Measurements from ENCODE around the gene GBP2. TPM values are rescaled to one million over a fixed set of nuclear protein-coding genes. Genes with fewer than 3 reads are reported as not detected.
"Not testable (repeated sequence)": the region's sequence is repeated elsewhere in the genome, so short reads cannot be mapped to it uniquely, and the experiment has no call there.

GBP2 gene
- total and polyA plus RNA-seq, 2 donors (not counting 3 experiments of a cell fraction or from before 2014, with no cell fraction given) = 13.1 to 30.2 TPM

GRCh38 chr1:89085781-89086180 lies 40.1 kb downstream of the GBP2 start:
- no peaks in the 10 kb centered on the region for H4K20me1 ChIP-seq (replicated peaks; ENCODE audit: control insufficient read depth, extremely low read depth, insufficient read depth, low read length)
- no peaks in the 10 kb centered on the region for H3K9me1 ChIP-seq (replicated peaks; ENCODE audit: control insufficient read depth, extremely low read depth, insufficient read depth, low read length)
- ChIA-PET POLR2A (interaction anchor here (0.7 kb wide), 1 partner anchor 203 kb away, joined by 3 read pairs; no protein-coding TSS in a partner anchor), CTCF (interaction anchor here (0.5 to 2.1 kb wide), 48 partner anchors 10 to 513 kb away, joined by 3 to 127 read pairs (median 5); partner anchors contain the start of genes GBP1, GBP2, GBP3 and GBP4)
- H3K9ac ChIP-seq (replicated peaks; ENCODE audit: extremely low read depth, insufficient read depth, low read length) = no peak overlapping the region
- no peaks in the 10 kb centered on the region for H3K79me2 ChIP-seq (ENCODE audit: control insufficient read depth, insufficient read depth, low read length)
- no peak overlapping the region for H3K4me2 ChIP-seq (ENCODE audit: insufficient read depth, low read length)
- intact Hi-C loops (cut with micrococcal nuclease) (loop anchor here (1.0 to 5.0 kb wide), 3 partner anchors 113 to 370 kb away; no protein-coding TSS in a partner anchor), dilution Hi-C loops (cut with MboI; ENCODE audit: extremely low pct_ligation_motif_present, low sequenced_read_pairs) (no loop called here)
- FAIRE-seq = peak; percentile 85
- DNase-seq (ENCODE audit: low read depth, low spot score) = peak; percentile 67
- no TSS peak for BruUV-seq (replicated peaks)
- no peak overlapping the region for H3K27ac ChIP-seq (ENCODE audit: insufficient read depth, low read depth, low read length)
- TF ChIP-seq CTCF (IDR thresholded peaks at IDR 0.05; ENCODE audit: extremely low read depth in 1 of 2, insufficient read depth in 1 of 2, low read depth in 1 of 2, low read length in 2 of 2) (peak in 1 of 2 donors; percentile 74), GATA2 (IDR thresholded peaks at IDR 0.05; ENCODE audit: insufficient read depth, insufficient read length, low read depth, low read length) (no peak), JUN (IDR thresholded peaks at IDR 0.05; ENCODE audit: borderline replicate concordance, insufficient read depth, insufficient read length, low read depth) (no peak), EZH2 (IDR thresholded peaks at IDR 0.05; ENCODE audit: borderline replicate concordance, low read depth, low read length, severe bottlenecking) (no peak)
- no peak overlapping the region for H3K4me3 ChIP-seq (replicated peaks in 1 of 3; ENCODE audit: insufficient read depth in 1 of 3, low read depth in 1 of 3, low read length in 3 of 3)
- peaks cover 0 to 3% of the 10 kb centered on the region in 2 experiments for H3K27me3 ChIP-seq (ENCODE audit: control insufficient read depth in 2 of 2, insufficient read depth in 2 of 2, low read length in 2 of 2)
- H3K36me3 ChIP-seq (ENCODE audit: control insufficient read depth in 2 of 2, extremely low read depth in 1 of 2, insufficient read depth in 2 of 2, low read length in 2 of 2) = no peaks in the 10 kb centered on the region
- no peaks in the 10 kb centered on the region for H3K9me3 ChIP-seq (replicated peaks; ENCODE audit: control insufficient read depth, insufficient read depth, low read length)
- no peak overlapping the region for H2AFZ ChIP-seq (ENCODE audit: low read depth, low read length)
- H3K4me1 ChIP-seq (ENCODE audit: control insufficient read depth, extremely low read depth, insufficient read depth, low read length) = no peaks in the 10 kb centered on the region

- H3K27ac ChIP-seq (ENCODE audit: insufficient read depth, low read depth, low read length) = no peak overlapping the region
- intact Hi-C loops (cut with micrococcal nuclease) = no loop called here
- DNase-seq (ENCODE audit: low read depth, low spot score) (peak; percentile 61), FAIRE-seq (peak; percentile 72)
- CTCF ChIA-PET = interaction anchor here (0.9 to 1.7 kb wide), 7 partner anchors 10 to 97 kb away, joined by 3 to 9 read pairs (median 4); partner anchors contain the start of gene GBP1
- no peaks in the 10 kb centered on the region for H3K4me1 ChIP-seq (ENCODE audit: control insufficient read depth, extremely low read depth, insufficient read depth, low read length)
- H3K9me3 ChIP-seq (replicated peaks; ENCODE audit: control insufficient read depth, insufficient read depth, low read length) = no peaks in the 10 kb centered on the region
- TF ChIP-seq FOS (IDR thresholded peaks at IDR 0.05; ENCODE audit: borderline replicate concordance, insufficient read depth, low read length) = no peak
- TF ChIP-seq POLR2AphosphoS5 (IDR thresholded peaks at IDR 0.05; ENCODE audit: insufficient read depth, low read depth, low read length) = no peak
- TF ChIP-seq MYC (IDR thresholded peaks at IDR 0.05; ENCODE audit: low read depth, low read length) = no peak
- no peak for TF ChIP-seq POLR2A (IDR thresholded peaks at IDR 0.05; ENCODE audit: low read depth, low read length)
- no peak for TF ChIP-seq MAX (IDR thresholded peaks at IDR 0.05; ENCODE audit: insufficient read depth, insufficient read length)
- POLR2A ChIA-PET = no interaction called here
- H3K4me3 ChIP-seq (replicated peaks in 1 of 3; ENCODE audit: insufficient read depth in 1 of 3, low read depth in 1 of 3, low read length in 3 of 3) = no peak overlapping the region
- no TSS peak for BruUV-seq (replicated peaks)
- H3K36me3 ChIP-seq (ENCODE audit: control insufficient read depth in 2 of 2, extremely low read depth in 1 of 2, insufficient read depth in 2 of 2, low read length in 2 of 2) = no peaks in the 10 kb centered on the region
- no peaks in the 10 kb centered on the region for H3K79me2 ChIP-seq (ENCODE audit: control insufficient read depth, insufficient read depth, low read length)
- peaks cover 0 to 3% of the 10 kb centered on the region in 2 experiments for H3K27me3 ChIP-seq (ENCODE audit: control insufficient read depth in 2 of 2, insufficient read depth in 2 of 2, low read length in 2 of 2)
- H2AFZ ChIP-seq (ENCODE audit: low read depth, low read length) = no peak overlapping the region
- no peaks in the 10 kb centered on the region for H4K20me1 ChIP-seq (replicated peaks; ENCODE audit: control insufficient read depth, extremely low read depth, insufficient read depth, low read length)
- H3K4me2 ChIP-seq (ENCODE audit: insufficient read depth, low read length) = no peak overlapping the region
- H3K9ac ChIP-seq (replicated peaks; ENCODE audit: extremely low read depth, insufficient read depth, low read length) = no peak overlapping the region
- no peaks in the 10 kb centered on the region for H3K9me1 ChIP-seq (replicated peaks; ENCODE audit: control insufficient read depth, extremely low read depth, insufficient read depth, low read length)
- dilution Hi-C loops (cut with MboI; ENCODE audit: extremely low pct_ligation_motif_present, low sequenced_read_pairs) = no loop called here
Observed at GRCh38 chr1:89081005-89081404, 44.9 kb downstream of the GBP2 start.

- not testable (repeated sequence) for H3K4me3 ChIP-seq (replicated peaks in 1 of 3; ENCODE audit: insufficient read depth in 1 of 3, low read depth in 1 of 3, low read length in 3 of 3); BruUV-seq (replicated peaks)
Observed at GRCh38 chr1:89080068-89080467, 45.8 kb downstream of the GBP2 start.

More at GRCh38 chr1:89080068-89080467, 45.8 kb downstream of the GBP2 start:
- H3K27me3 ChIP-seq (ENCODE audit: control insufficient read depth in 2 of 2, insufficient read depth in 2 of 2, low read length in 2 of 2); H3K4me1 ChIP-seq (ENCODE audit: control insufficient read depth, extremely low read depth, insufficient read depth, low read length); H3K36me3 ChIP-seq (ENCODE audit: control insufficient read depth in 2 of 2, extremely low read depth in 1 of 2, insufficient read depth in 2 of 2, low read length in 2 of 2); intact Hi-C loops (cut with micrococcal nuclease); H3K9me1 ChIP-seq (replicated peaks; ENCODE audit: control insufficient read depth, extremely low read depth, insufficient read depth, low read length); dilution Hi-C loops (cut with MboI; ENCODE audit: extremely low pct_ligation_motif_present, low sequenced_read_pairs); H3K9ac ChIP-seq (replicated peaks; ENCODE audit: extremely low read depth, insufficient read depth, low read length); H2AFZ ChIP-seq (ENCODE audit: low read depth, low read length); FAIRE-seq; H4K20me1 ChIP-seq (replicated peaks; ENCODE audit: control insufficient read depth, extremely low read depth, insufficient read depth, low read length); DNase-seq (ENCODE audit: low read depth, low spot score); H3K79me2 ChIP-seq (ENCODE audit: control insufficient read depth, insufficient read depth, low read length); CTCF ChIA-PET; H3K4me2 ChIP-seq (ENCODE audit: insufficient read depth, low read length); H3K27ac ChIP-seq (ENCODE audit: insufficient read depth, low read depth, low read length); POLR2A ChIA-PET; H3K9me3 ChIP-seq (replicated peaks; ENCODE audit: control insufficient read depth, insufficient read depth, low read length): not testable (repeated sequence)
